ENCODE results near the gene SLC6A6.
"Not testable (repeated sequence)": the region's sequence is repeated elsewhere in the genome, so short reads cannot be mapped to it uniquely, and the experiment has no call there.

Gene SLC6A6

DNA sequence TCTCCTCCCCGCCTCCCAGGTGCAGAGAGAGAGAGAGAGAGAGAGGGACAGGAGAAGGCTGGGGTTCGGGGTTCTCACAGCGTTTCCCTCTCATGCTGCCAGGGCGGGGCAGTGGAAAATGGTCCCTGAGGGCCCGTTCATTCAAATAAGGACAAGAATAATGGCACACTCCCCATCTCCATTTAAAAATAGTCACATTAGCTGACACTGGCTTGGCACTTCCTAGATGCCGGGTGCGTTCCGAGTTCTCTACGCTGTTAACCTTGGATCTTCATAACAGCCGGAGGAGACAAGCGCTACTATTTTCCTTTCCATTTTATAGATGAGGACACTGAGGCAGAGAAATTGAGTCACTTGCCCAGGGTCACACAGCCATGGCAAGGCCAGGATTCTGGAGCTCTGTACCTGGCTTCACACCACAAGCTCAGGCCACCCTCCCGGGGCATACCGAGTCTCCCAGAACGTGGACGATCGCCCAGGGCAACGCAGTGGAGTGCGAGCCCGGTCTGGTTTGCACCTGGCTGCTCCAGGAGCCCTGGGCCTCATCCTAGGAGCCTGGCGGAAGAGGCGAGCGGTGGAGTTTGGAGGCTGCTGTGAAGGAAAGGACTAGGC, 608 bp upstream of the SLC6A6 start:
- no peak for DNase-seq

DNA sequence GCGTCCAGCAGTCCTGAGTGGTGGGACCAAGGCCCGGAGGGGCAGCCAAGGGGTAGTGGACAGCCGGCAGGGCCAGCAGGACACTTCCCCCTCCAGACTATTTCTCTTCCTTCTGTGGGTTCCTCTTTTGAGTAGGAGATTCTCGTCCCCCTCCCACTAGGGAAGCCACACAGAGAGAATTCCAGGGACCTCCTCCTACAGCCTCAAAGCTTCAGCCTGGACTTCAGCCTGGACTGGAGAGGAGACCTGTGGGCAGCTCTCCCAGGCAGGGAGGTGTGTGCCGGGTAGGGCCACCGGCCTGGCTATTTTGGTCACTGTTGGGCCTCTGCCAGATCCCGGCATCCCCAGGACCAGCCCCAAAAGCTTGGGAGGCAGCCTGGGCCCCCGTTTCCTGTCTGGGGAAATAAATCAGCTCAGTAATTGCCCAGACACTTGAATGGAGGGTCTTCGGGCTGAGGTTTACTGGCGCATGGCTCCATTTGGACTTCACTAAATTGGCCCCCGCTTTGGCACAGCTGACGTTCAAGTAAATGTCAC, 1.3 kb downstream of the SLC6A6 start:
- DNase-seq: no peak

DNA sequence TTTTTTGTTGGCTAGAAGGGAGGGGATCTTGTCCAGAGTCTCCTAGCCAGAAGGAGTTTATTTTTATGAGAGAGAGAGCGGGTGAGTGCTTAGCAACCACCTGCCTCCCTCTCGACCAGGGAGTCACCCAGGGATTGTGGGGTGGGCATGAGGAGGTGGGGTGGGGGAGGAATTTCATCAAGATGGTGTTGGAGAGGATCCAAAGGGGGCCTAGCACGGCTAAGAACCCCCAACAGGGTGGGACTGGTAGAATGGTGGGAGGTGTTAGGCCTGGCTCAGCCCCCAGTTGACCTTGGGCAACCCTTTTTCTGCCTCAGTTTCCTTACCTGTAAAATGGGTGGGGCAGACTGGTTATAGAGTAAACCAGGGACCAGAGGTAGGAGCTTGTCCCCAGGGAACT, 1.8 kb downstream of the SLC6A6 start:
- DNase-seq: no peak

DNA sequence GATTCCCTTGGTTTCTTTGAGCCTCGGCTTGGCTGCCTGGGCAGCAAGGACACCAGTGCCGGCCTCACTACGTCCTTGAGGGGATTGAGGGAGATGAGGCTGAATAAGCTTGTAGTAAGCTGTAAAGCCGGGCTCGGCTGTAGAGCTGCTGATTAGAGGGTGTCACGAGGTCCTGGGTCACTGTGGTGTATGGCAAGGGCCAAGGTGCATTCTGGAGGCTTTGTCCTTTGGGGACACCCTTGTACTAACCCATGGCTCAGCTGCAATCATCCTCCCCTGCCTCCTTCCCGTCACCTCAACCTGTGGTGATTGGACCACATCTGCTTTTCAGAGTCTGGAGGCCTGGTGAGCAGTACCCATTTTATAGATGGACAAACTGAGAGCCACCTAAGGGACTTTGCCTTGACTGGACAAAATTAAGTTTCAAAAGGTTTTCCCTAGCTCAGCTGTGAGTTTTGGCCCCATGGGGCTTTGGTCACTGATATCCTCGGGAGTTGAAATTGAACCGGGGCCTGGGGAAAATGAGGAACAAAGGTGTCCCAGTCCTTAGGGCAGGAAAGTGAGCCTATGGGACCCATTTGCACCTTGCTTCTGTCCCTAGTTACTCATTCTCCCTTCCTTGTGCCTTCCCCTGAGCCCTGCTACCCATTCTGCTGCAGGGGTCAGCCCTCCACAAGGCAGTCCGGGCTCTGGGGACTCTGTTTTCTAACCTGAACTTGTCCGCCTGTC, 2.4 kb downstream of the SLC6A6 start:
- DNase-seq: no peak

DNA sequence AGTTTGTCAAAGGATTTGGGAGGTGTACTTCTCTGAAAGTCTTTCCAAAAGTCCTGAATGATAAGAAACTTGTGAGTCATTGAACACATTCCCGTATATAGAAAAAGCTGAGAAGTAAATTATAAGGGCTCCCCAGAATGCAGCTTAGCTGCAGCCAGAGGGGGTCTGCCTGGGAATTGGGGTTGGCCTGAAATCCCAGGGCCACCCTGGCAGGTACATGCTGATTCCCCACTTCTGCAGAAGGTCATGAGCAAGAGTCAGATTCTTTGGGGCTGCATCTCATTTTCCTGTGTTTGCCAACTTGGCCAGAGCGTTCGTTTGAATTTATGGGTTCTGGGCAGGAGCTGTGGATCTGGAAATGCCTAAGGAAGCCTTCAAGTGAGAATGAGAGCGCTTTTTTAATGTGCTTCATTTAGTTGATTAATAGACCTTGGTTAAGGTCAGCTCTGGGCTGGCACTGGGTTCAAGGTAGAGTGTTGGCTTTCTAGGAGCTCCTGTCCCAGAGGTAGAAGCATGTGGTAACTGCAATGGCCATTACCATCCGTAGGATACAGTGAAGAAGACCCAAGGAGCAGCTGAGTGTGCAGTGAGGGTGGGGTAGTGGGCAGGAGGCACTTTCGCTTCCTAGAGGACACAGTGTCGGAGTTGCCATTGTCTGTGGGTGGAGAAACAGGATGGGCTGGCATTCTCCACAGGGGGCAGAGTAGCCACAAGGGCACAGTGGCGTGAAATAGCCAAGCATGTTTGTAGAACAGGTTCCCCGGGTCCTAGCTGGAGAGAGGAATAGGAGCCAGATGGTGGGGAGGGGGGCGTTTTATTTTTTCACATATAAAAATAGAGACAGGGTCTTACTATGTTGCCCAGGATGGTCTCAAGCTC, 3.2 kb downstream of the SLC6A6 start:
- DNase-seq: no peak

DNA sequence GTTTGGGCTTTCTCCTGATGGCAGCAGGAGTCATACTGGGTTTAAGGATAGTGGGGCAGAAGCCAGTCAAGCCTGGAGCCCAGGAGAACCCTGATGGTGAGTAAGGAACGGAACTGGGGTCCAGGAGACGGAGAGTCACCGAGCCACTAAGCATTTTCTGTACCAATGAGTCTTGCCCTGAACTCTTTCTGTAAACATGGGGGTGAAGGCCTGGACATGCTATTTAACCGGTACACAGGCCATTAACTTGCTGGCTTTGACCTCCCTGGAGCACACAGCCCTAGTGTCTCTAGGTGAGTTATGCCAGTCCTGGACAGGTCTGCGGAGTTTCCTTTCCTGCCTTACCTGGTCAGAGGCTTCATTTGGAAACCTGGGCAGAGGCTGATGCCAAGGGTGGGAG, 3.9 kb downstream of the SLC6A6 start:
- DNase-seq: no peak

DNA sequence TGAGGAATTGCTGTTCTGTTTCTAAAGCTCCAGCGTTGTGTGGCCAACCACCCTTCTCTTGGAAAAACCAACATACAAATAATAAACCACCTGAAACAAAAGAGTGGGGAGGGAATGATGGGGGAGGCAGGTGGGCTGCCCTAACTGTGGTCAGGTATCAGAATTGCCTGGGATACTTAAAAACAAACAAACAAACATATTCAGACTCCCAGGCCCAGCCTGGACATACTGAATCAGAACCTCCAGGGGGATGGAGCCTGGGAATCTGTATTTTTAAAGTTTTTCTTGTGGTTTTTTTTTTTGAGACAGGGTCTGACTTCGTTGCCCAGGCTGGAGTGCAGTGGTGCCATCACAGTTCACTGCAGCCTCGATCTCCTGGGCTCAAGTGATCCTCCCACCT, 4.4 kb downstream of the SLC6A6 start:
- DNase-seq: no peak

DNA sequence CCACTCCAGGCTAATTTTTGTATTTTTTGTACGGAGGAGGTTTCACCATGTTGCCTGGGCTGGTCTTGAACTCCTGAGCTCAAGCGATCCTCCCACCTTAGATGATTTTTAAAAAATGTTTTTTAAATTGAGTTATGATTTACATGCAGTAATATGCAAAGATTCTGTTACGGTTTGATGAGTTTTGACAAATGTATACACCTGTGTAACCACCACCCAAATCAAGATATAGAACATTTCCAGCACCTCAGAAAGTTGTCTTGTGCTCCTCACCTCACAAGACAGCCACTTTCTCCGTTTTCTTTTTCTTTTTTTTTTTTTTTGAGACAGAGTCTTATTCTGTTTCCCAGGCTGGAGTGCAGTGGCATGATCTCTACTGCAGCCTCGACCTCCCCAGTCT, 4.8 kb downstream of the SLC6A6 start:
- DNase-seq: no peak

DNA sequence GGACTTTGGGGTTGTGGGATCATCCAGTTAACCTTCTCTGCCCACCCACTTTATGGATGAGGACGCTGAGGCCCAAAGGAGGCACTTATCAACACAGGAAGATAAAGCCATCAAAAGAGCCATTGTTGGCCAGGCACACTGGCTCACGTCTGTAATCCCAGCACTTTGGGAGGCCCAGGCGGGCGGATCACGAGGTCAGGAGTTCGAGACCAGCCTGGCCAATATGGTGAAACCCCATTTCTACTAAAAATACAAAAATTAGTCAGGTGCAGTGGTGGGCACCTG, 7.3 kb downstream of the SLC6A6 start:
- DNase-seq: not testable (repeated sequence)

DNA sequence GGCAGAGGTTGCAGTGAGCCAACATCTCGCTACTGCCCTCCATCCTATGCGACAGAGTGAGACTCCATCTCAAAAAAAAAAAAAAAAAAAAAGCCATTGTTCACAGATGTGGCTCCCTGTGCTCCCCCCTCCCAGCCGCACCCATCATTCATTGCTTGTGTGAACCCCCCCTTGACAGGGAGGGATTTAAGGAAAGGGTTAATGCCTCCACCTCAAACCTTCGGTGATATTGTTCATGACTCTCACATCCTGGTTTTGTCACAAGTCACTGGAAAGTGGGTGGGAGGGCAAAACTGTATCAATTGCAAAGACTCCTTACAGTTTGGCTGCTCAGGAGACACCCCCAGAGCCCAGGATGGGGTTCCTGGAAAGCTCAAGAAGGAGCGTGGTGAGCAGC, 7.7 kb downstream of the SLC6A6 start:
- DNase-seq: no peak

DNA sequence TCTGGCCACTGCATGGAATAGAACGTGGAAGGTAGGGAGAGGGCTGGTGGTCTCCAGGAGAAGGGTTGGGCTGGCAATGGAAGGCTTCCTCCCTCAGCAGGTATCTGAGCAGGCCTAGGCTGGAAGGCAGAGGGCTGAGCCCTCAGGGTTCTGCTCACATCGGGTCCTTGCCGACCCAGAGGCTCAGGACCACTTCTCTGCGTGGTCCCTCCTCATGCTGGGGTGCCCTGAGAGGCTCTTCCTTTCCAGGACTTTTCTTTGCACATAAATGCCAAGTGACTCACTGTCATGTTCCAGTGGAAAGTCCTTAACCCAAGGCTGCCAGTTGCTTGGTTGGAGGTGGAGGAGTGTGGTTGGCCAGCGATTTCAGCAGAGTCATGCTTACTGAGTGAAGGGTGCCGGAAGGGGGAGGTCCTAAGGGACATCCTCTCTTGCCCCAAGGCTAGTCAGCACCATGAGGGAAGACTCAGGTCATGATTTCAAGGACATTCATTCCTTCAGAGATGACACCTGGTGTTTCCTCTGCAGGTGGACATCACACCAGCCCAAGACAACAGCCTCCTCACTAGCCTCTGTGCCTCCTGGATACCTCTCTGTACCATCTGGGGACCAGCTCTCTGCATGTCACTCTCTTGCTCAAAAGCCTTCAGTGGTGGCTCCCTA, 8.2 kb downstream of the SLC6A6 start:
- peak; percentile 94 for DNase-seq

DNA sequence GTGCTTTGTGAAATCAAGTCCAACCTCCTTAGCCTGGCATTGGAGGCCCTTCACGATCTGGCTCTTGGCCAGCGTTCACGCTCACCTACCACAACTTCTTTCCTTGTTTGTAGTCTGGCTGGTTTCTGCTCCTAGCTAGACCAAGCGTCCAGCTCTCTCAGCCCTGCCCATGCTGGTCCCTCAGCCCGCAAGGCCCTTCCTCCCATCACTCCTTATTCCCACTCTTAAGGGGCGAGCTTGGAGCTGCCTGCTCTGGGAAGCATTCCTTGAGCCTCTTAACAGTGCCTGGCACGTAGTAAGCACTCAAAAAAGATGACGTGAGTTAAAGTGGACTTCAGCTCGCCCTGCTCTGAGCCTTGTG, 8.7 kb downstream of the SLC6A6 start:
- DNase-seq: no peak

DNA sequence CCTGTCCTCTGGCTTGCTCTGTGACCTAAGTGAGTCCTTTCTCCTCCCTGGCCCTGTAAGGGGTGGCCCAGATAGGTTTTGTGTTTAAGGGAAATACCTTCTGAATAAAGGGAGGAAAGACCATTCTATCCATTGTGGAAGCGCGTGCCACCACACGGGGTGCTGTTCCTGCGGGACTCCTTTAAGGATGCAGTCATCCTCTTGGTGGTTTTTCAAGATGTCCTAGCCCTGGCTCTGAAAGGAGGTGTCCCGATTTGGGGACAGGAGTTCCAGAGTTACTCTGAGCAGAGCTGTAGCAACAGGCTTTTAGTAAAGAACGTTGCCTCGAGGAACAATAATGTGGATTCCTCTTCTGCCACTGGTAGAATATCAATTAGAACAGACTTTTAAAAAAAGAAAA, 9.6 kb downstream of the SLC6A6 start:
- no peak for DNase-seq

DNA sequence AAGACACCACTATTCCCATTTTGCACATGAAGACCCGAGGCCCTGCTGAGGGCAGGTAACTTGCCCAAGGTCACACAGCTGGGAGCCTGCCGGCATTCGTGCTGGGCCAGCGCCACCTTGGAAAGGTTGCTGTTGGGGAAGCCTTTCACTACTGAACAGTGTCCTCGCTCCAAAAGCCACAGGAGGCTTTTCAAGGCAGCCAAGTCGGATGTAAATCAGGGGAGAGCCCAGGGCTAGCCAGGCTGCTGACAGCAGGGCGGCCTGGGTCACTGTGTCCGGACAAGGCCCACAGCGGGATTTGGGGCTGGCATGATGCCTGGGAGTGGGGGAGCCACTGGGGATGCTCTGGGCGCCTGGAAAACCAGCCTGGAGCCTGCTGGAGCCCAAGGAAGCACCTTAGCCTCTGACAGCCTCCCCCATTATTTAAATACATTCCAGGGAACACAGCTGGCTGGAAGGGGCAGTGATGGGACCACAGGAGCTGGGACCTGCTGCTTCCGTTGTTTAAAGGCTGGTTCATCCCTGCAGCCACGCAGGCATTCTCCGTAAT, 10.5 kb downstream of the SLC6A6 start:
- peak; percentile 27 for DNase-seq

DNA sequence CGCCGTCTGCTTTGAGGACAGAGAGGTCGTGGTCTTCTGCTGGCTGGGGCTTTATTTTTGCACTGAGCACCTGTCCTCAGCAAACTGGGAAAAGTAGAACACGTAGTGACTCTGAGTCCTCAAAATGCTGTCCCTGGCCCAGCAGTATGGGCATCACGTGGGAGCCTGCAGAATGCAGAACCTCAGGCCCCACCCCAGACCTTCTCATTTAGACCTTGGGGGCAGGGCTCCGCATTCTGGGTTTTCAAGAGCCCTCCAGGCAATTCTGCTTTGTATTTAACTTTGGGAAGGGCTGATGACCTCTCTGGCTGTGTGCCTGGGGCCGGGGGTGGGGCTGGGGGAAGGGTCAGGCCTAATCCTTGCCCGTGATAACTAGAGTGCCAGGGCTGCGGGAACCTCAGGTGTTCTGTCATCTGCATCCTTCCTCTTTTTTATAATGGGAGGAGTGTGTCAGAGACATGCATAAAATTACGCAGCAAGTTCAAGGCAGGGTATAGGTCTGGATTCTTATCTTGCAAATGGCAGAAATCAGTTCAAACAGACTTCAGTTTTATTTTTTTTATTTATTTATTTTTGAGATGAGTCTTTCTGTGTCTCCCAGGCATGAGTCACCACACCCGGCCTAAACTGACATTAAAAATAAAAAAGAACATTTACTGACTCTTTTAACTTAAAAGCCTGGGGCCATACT, 11.1 kb downstream of the SLC6A6 start:
- DNase-seq: peak; percentile 51

DNA sequence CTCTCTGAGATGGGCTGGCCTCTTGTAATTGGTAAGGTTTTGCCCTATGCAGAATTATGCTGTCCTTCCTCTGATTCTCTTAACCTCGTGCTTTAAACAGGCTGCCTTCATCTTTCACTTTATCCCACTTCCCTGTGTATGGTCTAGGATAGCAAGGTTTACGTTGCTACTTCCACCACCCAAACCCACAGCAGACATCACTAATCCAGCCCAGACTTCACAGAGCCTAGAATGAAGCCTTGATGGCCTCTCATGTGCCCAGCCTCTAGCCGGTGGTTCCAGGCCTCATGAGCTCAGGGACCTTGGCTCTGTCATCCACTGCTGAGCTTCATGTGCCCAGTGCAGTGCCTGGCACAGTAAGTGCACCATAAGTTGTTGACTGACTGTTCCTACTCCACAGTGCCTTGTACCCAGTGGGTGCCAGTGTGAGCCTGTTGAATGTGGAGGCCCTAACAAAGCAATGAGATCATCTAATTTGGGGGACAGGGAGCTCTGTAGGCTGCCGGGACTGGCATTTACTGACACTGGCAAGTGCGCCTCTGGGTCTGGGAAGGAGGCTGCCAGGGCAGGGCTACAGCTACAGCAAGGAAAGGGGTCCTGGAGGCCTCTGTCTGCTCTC, 12.5 kb downstream of the SLC6A6 start:
- DNase-seq: no peak

DNA sequence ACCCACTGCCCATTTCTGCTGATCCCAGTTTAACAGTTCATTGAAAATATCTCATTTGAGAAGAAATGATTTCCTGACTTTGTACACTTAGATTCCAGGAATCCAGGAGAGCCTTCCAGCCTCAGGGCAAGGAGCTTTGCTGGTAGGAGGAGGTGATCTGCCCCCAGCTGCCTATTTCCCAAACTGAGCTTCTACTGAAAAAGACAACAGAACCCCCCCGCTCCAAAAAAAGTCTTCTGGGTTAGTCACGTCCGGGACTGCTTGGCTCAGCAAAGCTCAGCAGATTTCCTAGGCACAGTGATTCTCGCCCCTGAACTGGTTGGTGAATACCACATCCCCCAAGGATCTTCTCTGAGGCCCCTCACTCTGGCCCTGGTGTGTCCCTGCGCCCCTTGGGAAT, 13.1 kb downstream of the SLC6A6 start:
- peak; percentile 76 for DNase-seq

DNA sequence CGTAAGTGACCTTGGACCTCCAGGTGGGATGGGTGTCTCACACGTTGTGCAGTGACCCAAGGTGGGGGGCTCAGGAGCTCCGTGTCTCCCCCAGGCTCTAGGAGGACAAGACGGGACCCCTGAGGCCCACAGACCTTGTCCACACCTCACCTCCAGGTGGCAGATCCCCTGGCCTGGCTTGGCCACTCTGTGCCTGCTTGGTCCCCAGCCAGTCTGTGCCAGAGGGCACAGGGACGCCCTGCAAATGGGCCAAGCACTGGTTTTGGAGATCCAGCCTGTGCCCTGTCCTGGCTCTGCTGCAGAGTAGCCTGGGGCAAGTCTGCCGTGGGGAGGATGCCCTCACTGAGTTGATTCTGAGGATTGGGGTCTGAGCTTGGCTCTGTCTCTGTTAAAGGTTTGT, 14.0 kb downstream of the SLC6A6 start:
- DNase-seq: no peak

DNA sequence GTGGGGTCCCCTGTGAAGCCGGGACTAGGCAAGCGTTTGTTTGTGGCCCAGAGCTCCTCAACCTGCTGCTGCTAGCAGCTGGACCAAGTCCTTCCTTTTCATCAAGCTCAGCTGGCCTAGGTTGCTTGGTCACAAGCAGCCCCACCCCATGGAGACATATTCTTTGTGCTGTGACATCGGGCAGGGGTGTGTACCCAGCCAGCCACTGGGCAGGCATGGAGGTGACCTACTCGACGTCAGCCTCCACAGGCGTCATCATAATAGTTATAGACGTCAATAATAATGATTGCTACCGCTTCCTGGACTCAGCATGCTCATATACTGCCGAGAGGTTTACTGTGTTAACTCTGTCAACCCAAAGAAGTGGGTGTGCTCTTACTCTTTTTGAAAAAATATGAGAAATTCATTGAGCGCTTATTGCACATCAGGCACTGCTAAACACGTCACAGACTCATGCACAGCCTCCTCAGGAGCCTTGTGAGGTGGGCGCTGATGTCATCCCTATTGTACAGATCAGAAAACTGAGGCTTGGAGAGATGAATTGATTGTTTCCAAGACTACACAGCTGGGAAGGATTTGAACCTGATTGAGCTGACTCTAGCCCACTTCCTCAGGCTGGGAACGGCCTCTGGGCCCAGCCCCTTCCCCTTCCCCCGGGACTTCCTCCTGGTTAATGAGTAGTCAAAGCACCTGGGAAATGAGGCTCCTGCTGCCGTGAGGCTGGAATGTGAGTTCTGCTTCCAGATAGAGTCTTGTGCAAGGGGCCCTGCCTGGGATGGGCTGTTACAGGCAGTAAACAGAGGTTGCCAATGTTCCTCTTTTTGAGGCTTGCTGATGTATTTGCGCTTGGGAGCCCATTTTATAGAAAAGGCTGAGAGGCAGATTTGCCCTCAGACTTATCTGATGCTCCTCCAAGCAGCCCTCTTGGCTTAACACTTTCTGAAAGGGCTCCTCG, 16.2 kb downstream of the SLC6A6 start:
- no peak for DNase-seq

Measured in fibroblast of skin of scalp (primary cell).